K562 (cell line): ENCODE results near the gene TXNDC15. TPM values are rescaled to one million over a fixed set of nuclear protein-coding genes. Genes with fewer than 3 reads are reported as not detected.
A peak's percentile ranks its signal among the peaks of the same experiment; 100 is the strongest.

Experiments
- ASH1L ChIP-seq: fragments of 450-650 bp; IDR thresholded peaks from 2 replicates; pipeline ENCODE4 v1.6.1; 2018; ENCODE audit warnings: borderline replicate concordance, mild to moderate bottlenecking, low read depth; ENCODE audit not compliant: partially characterized antibody
- DIDO1 ChIP-seq: fragments of 450-650 bp; IDR thresholded peaks from 2 replicates; pipeline ENCODE4 v1.6.1; 2016; ENCODE audit warnings: low read depth, missing biosample characterization, missing genetic modification characterization
- E2F3 ChIP-seq: fragments of 250-450 bp; sonication (Bioruptor Pico); IDR thresholded peaks from 2 replicates; pipeline ENCODE4 v1.4.0; 2020; ENCODE audit warnings: mild to moderate bottlenecking
- E4F1 ChIP-seq: fragments of 250-450 bp; sonication (Bioruptor Pico); IDR thresholded peaks from 2 replicates; pipeline ENCODE4 v1.5.0; 2021; ENCODE audit warnings: mild to moderate bottlenecking, borderline replicate concordance
- FOXJ3 ChIP-seq: sonication (generic); formaldehyde crosslinking; IDR thresholded peaks from 2 replicates; pipeline ENCODE4 v1.4.0; 2020; ENCODE audit warnings: mild to moderate bottlenecking, missing genetic modification reagents
- FOXM1 ChIP-seq, 2 experiments: fragments of 450-650 bp in 1 of 2; sonication (generic) in 1 of 2; formaldehyde crosslinking in 1 of 2; IDR thresholded peaks; 2 replicates each; pipeline versions ENCODE4 v1.6.1 to v1.9.0; 2017 to 2022; ENCODE audit warnings: low read depth in 2 of 2, mild to moderate bottlenecking in 2 of 2, missing genetic modification reagents in 1 of 2, moderate library complexity in 1 of 2
- FOXO4 ChIP-seq: fragments of 450-650 bp; formaldehyde crosslinking; IDR thresholded peaks from 2 replicates; pipeline ENCODE4 v1.4.0; 2020; ENCODE audit warnings: mild to moderate bottlenecking, moderate library complexity
- HES1 ChIP-seq: fragments of 450-650 bp; IDR thresholded peaks from 2 replicates; pipeline ENCODE4 v1.6.1; 2016; ENCODE audit warnings: low read depth, mild to moderate bottlenecking, moderate library complexity
- HNRNPL ChIP-seq: fragments of 200-400 bp; formaldehyde crosslinking; IDR thresholded peaks from 2 replicates; pipeline ENCODE4 v1.6.1; 2017; ENCODE audit warnings: low read depth, mild to moderate bottlenecking, low read length
- KLF10 ChIP-seq: fragments of 250-450 bp; sonication (Bioruptor Pico); IDR thresholded peaks from 2 replicates; pipeline ENCODE4 v1.6.1; 2021; ENCODE audit warnings: matching md5 sums
- MTA2 ChIP-seq: fragments of 450-650 bp; IDR thresholded peaks from 2 replicates; pipeline ENCODE4 v1.6.1; 2016; ENCODE audit warnings: low read depth
- MYC ChIP-seq, 2 experiments: fragments of 250-450 bp in 1 of 2; sonication (Bioruptor Pico) in 1 of 2; IDR thresholded peaks; 2 replicates each; pipeline versions ENCODE4 v1.5.1 to v1.6.1; 2012 to 2021; ENCODE audit warnings: low read depth in 2 of 2, borderline replicate concordance in 1 of 2, improper control_type of control experiment in 1 of 2, low read length in 1 of 2, mild to moderate bottlenecking in 1 of 2, moderate library complexity in 1 of 2
- NCOA1 ChIP-seq: fragments of 450-650 bp; IDR thresholded peaks from 2 replicates; pipeline ENCODE4 v1.6.1; 2016; ENCODE audit warnings: low read depth
- SMC3 ChIP-seq: conservative IDR thresholded peaks from 2 replicates; pipeline ENCODE4 v1.6.1; 2011; ENCODE audit warnings: low read depth, low read length, improper control_type of control experiment; ENCODE audit not compliant: insufficient read depth
- TSC22D4 ChIP-seq: fragments of 450-650 bp; IDR thresholded peaks from 2 replicates; pipeline ENCODE4 v1.6.1; 2016; ENCODE audit warnings: missing genetic modification characterization, missing biosample characterization, control low read depth
- ZBTB8A ChIP-seq: fragments of 450-650 bp; IDR thresholded peaks from 2 replicates; pipeline ENCODE4 v1.6.1; 2018; ENCODE audit warnings: mild to moderate bottlenecking, moderate library complexity; ENCODE audit not compliant: partially characterized antibody
- ZNF174 ChIP-seq: fragments of 250-450 bp; sonication (Bioruptor Pico); IDR thresholded peaks from 2 replicates; pipeline ENCODE4 v1.4.0; 2020; ENCODE audit warnings: mild to moderate bottlenecking
- ZNF561 ChIP-seq: fragments of 450-650 bp; formaldehyde crosslinking; conservative IDR thresholded peaks from 2 replicates; pipeline ENCODE4 v1.4.0; 2020; ENCODE audit warnings: mild to moderate bottlenecking, moderate library complexity
- polyA plus RNA-seq, 8 experiments: library from polyadenylated mRNA; depleted of rRNA in 4 of 8; stranded (reverse) in 5 of 8; unstranded in 3 of 8; fragments of >200 nt; fragmentation: Nextera tagmentation in 2 of 8; fragmentation: Illumina TruSeq in 1 of 8; extraction: Ambion mirVana in 2 of 8; extraction: Trizol in 1 of 8; gene quantifications; 2 replicates each; pipeline versions ENCODE4 v1.2.1 to v1.2.3, GENCODE V29; 2011 to 2014; ENCODE audit warnings: inconsistent platforms in 1 of 8, missing spikeins in 1 of 8
- total RNA-seq, 7 experiments: library from RNA; depleted of rRNA in 6 of 7; stranded (reverse); fragments of >200 nt in 6 of 7; fragmentation: Illumina TruSeq in 2 of 7; extraction: Trizol in 2 of 7; gene quantifications; 2 replicates each; pipeline versions ENCODE4 v1.2.1 to v1.2.3, GENCODE V29; 2011 to 2021; ENCODE audit warnings: low replicate concordance in 1 of 7
- TF ChIP-seq, protein P1 (sequence below): fragments of 250-450 bp; sonication (Bioruptor Pico); IDR thresholded peaks from 2 replicates; pipeline ENCODE4 v1.8.0; 2021; ENCODE audit warnings: moderate library complexity, mild to moderate bottlenecking, inconsistent platforms
- TF ChIP-seq, protein P2 (sequence below): fragments of 450-650 bp; IDR thresholded peaks from 2 replicates; pipeline ENCODE4 v1.6.1; 2016; ENCODE audit warnings: antibody characterized with exemption
- TF ChIP-seq, protein P3 (sequence below): fragments of 450-650 bp; IDR thresholded peaks from one replicate; pipeline ENCODE4 v1.6.1; 2018; ENCODE audit warnings: mild to moderate bottlenecking, moderate library complexity; ENCODE audit not compliant: partially characterized antibody

The TXNDC15 gene
- total and polyA plus RNA-seq, 9 of the 15 experiments (the other 6 are each of a cell fraction or from before 2014, with no cell fraction given): 3.0 to 15.4 (median 12.3) TPM

GRCh38 chr5:134904610-134905245, 30.6 kb downstream of the TXNDC15 start, which contains the start of gene PCBD2 (continued):
- TF ChIP-seq HNRNPL (peak; percentile 98), MTA2 (no peak), FOXJ3 (CRISPR knock-in tag) (no peak), FOXO4 (CRISPR knock-in tag) (no peak), FOXM1 (IDR thresholded peaks at IDR 0.05; ENCODE audit: low read depth) (no peak), FOXM1 (CRISPR knock-in tag; IDR thresholded peaks at IDR 0.05; ENCODE audit: low read depth) (no peak), E2F3 (CRISPR knock-in tag) (peak; percentile 39; the same call in 1 of the 2 replicates), NCOA1 (no peak), E4F1 (CRISPR knock-in tag) (no peak), SMC3 (peak; percentile 61), DIDO1 (tag) (no peak), KLF10 (CRISPR knock-in tag) (no peak), HES1 (no peak), ZBTB8A (no peak), ZNF561 (CRISPR knock-in tag) (no peak), TSC22D4 (no peak), ASH1L (no peak), ZNF174 (CRISPR knock-in tag) (no peak), MYC (IDR thresholded peaks at IDR 0.05; ENCODE audit: low read depth, low read length) (peak; percentile 76), MYC (CRISPR knock-in tag; IDR thresholded peaks at IDR 0.05; ENCODE audit: borderline replicate concordance, low read depth) (no peak)
- TF ChIP-seq, protein P1, sequence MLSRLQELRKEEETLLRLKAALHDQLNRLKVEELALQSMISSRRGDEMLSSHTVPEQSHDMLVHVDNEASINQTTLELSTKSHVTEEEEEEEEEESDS (CRISPR knock-in tag): no peak
- TF ChIP-seq, protein P2, sequence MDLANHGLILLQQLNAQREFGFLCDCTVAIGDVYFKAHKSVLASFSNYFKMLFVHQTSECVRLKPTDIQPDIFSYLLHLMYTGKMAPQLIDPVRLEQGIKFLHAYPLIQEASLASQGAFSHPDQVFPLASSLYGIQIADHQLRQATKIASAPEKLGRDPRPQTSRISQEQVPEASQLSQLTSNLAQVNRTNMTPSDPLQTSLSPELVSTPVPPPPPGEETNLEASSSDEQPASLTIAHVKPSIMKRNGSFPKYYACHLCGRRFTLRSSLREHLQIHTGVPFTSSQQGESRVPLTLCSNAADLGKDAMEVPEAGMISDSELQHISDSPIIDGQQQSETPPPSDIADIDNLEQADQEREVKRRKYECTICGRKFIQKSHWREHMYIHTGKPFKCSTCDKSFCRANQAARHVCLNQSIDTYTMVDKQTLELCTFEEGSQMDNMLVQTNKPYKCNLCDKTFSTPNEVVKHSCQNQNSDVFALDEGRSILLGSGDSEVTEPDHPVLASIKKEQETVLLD: no peak
- TF ChIP-seq, protein P3, sequence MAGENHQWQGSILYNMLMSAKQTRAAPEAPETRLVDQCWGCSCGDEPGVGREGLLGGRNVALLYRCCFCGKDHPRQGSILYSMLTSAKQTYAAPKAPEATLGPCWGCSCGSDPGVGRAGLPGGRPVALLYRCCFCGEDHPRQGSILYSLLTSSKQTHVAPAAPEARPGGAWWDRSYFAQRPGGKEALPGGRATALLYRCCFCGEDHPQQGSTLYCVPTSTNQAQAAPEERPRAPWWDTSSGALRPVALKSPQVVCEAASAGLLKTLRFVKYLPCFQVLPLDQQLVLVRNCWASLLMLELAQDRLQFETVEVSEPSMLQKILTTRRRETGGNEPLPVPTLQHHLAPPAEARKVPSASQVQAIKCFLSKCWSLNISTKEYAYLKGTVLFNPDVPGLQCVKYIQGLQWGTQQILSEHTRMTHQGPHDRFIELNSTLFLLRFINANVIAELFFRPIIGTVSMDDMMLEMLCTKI: no peak
